HepG2 (cell line): ENCODE results near the gene NAB2. TPM values are rescaled to one million over a fixed set of nuclear protein-coding genes. Genes with fewer than 3 reads are reported as not detected.

Source experiments
- ATAC-seq: fragments of 200-7000 bp; cut with Tn5 transposase; 3 replicates; pipeline ENCODE4 v1.9.1; 2020; ENCODE audit warnings: mild to moderate bottlenecking, moderate library complexity
- BruUV-seq: library from RNA; stranded (reverse); fragments of 400-500 nt; replicated peaks from 2 replicates; lab custom pipeline; 2021; lab: Mats Ljungman, UMichigan
- CTCF ChIA-PET: fragments of 300-600 bp; formaldehyde crosslinking; extraction: SDS; loops from one replicate; lab custom pipeline; 2021; ENCODE audit warnings: low total read pairs, inconsistent platforms, low intra/inter-chr PET ratio; lab: Yijun Ruan, JAX
- POLR2A ChIA-PET: fragments of 350-600 bp; sonication (Branson Sonifier 250); formaldehyde crosslinking; loops from one replicate; lab custom pipeline; 2020; ENCODE audit warnings: antibody characterized with exemption, inconsistent platforms; lab: Yijun Ruan, JAX
- DNase-seq: peaks from one replicate; pipeline ENCODE4 v3.0.0-alpha.2; 2015; ENCODE audit warnings: low spot score
- FAIRE-seq: peaks from 3 replicates; lab custom pipeline; 2011; peaks lifted over from hg19 to GRCh38; lab: Jason Lieb, UNC
- H2AFZ ChIP-seq: one replicate; pipeline ENCODE4 v1.6.1; 2011; ENCODE audit warnings: low read length, inconsistent platforms
- H3K27ac ChIP-seq: fragments of 300-600 bp; 3 replicates; pipeline ENCODE4 v1.8.0; 2011; ENCODE audit warnings: mixed run types, mild to moderate bottlenecking, mixed read lengths, low read length, inconsistent platforms; ENCODE audit not compliant: insufficient read depth; ENCODE audit errors: extremely low read length
- H3K27me3 ChIP-seq, 2 experiments: fragments of 200-600 bp in 1 of 2; 2 replicates in 1 of 2; 3 replicates in 1 of 2; pipeline versions ENCODE4 v1.6.0 to v1.8.0; 2011; ENCODE audit warnings: low read length in 2 of 2, mild to moderate bottlenecking in 2 of 2, moderate library complexity in 2 of 2, inconsistent platforms in 1 of 2; ENCODE audit not compliant: insufficient read depth in 2 of 2, control insufficient read depth in 1 of 2
- H3K36me3 ChIP-seq, 2 experiments: fragments of 200-600 bp in 1 of 2; replicated peaks in 1 of 2; 2 replicates in 1 of 2; 3 replicates in 1 of 2; pipeline versions ENCODE4 v1.5.1 to v1.8.0; 2011; ENCODE audit warnings: low read length in 2 of 2, inconsistent platforms in 1 of 2; ENCODE audit not compliant: insufficient read depth in 2 of 2, control insufficient read depth in 1 of 2
- H3K4me1 ChIP-seq: 2 replicates; pipeline ENCODE4 v1.5.1; 2012; ENCODE audit warnings: low read length, inconsistent platforms; ENCODE audit not compliant: insufficient read depth
- H3K4me2 ChIP-seq: 2 replicates; pipeline ENCODE4 v1.6.0; 2011; ENCODE audit warnings: low read depth, low read length, inconsistent platforms
- H3K4me3 ChIP-seq, 3 experiments: fragments of 200-600 bp in 1 of 3; sonication (generic), shearing (Covaris generic) in 1 of 3; replicated peaks in 1 of 3; 2 replicates each; pipeline ENCODE4 v1.5.1; 2011 to 2016; ENCODE audit warnings: low read length in 3 of 3, inconsistent platforms in 2 of 3, low read depth in 2 of 3, mild to moderate bottlenecking in 2 of 3, control low read depth in 1 of 3, mixed read lengths in 1 of 3; ENCODE audit not compliant: insufficient read depth in 1 of 3
- H3K79me2 ChIP-seq: one replicate; pipeline ENCODE4 v1.6.1; 2011; ENCODE audit warnings: low read length, inconsistent platforms; ENCODE audit not compliant: insufficient read depth
- H3K9ac ChIP-seq: 2 replicates; pipeline ENCODE4 v1.6.0; 2011; ENCODE audit warnings: mild to moderate bottlenecking, low read depth, low read length, inconsistent platforms; ENCODE audit not compliant: insufficient read depth
- H3K9me3 ChIP-seq: 2 replicates; pipeline ENCODE4 v1.5.1; 2012; ENCODE audit warnings: mild to moderate bottlenecking, low read length
- H4K20me1 ChIP-seq: 2 replicates; pipeline ENCODE4 v1.6.0; 2011; ENCODE audit warnings: inconsistent platforms, mild to moderate bottlenecking, low read length, moderate library complexity; ENCODE audit not compliant: insufficient read depth
- ARNT ChIP-seq: fragments of 450-650 bp; IDR thresholded peaks from 2 replicates; pipeline ENCODE4 v1.6.1; 2017
- FOXK2 ChIP-seq: fragments of 450-650 bp; IDR thresholded peaks from 2 replicates; pipeline ENCODE4 v1.6.1; 2016
- GPN1 ChIP-seq: sonication (generic); formaldehyde crosslinking; IDR thresholded peaks from 2 replicates; pipeline ENCODE4 v1.5.1; 2020; ENCODE audit warnings: missing genetic modification reagents, borderline replicate concordance
- MEIS1 ChIP-seq: sonication (generic); formaldehyde crosslinking; IDR thresholded peaks from 2 replicates; pipeline ENCODE4 v1.9.0; 2021; ENCODE audit warnings: mild to moderate bottlenecking, missing genetic modification reagents, moderate library complexity, borderline replicate concordance
- MYNN ChIP-seq: sonication (generic); formaldehyde crosslinking; IDR thresholded peaks from 2 replicates; pipeline ENCODE4 v1.4.0; 2020; ENCODE audit warnings: mild to moderate bottlenecking, low read depth, missing genetic modification reagents
- NFE2 ChIP-seq: sonication (generic); formaldehyde crosslinking; IDR thresholded peaks from 2 replicates; pipeline ENCODE4 v1.4.0; 2020; ENCODE audit warnings: missing genetic modification reagents
- SAP130 ChIP-seq: IDR thresholded peaks from 2 replicates; pipeline ENCODE4 v1.6.1; 2016; ENCODE audit warnings: low read depth
- SIN3B ChIP-seq: fragments of 150-350 bp; IDR thresholded peaks from 2 replicates; pipeline ENCODE4 v1.6.1; 2014; ENCODE audit warnings: low read length
- TFAP4 ChIP-seq: sonication (generic); IDR thresholded peaks from 2 replicates; pipeline ENCODE4 v1.6.1; 2016; ENCODE audit warnings: low read depth, borderline replicate concordance
- ZHX1 ChIP-seq: sonication (generic); formaldehyde crosslinking; IDR thresholded peaks from 2 replicates; pipeline ENCODE4 v1.8.1; 2022; ENCODE audit warnings: low read depth, mild to moderate bottlenecking, missing genetic modification reagents
- ZNF414 ChIP-seq: sonication (generic); formaldehyde crosslinking; IDR thresholded peaks from 2 replicates; pipeline ENCODE4 v1.5.0; 2020; ENCODE audit warnings: missing genetic modification reagents
- WGBS: methylation state at CpG from one replicate; pipeline ENCODE4 v1.1.6; 2017; ENCODE audit warnings: low lambda C conversion rate; 5-methylcytosine and 5-hydroxymethylcytosine counted together
- in situ Hi-C: cut with HindIII; loops from 2 replicates; pipeline ENCODE4 v1.10.0; 2017; ENCODE audit warnings: low pct_unique_long_range_greater_than_20kb; ENCODE audit not compliant: extremely low pct_ligation_motif_present
- intact Hi-C: fragments of 100-400 bp; cut with micrococcal nuclease; formaldehyde crosslinking; loops from one replicate; pipeline ENCODE4 v1.10.0; 2022; ENCODE audit not compliant: unreplicated experiment
- polyA plus RNA-seq, 8 experiments: library from polyadenylated mRNA; depleted of rRNA in 3 of 8; stranded (reverse) in 7 of 8; unstranded in 1 of 8; fragments of >200 nt; fragmentation: Illumina TruSeq in 4 of 8; extraction: Trizol in 4 of 8; gene quantifications; 2 replicates each; pipeline versions ENCODE4 v1.2.1 to v1.2.3, GENCODE V29; 2011 to 2016; ENCODE audit warnings: low read depth in 4 of 8, missing spikeins in 1 of 8, mixed read lengths in 1 of 8; ENCODE audit not compliant: insufficient read depth in 1 of 8
- total RNA-seq, 5 experiments: library from RNA; depleted of rRNA; stranded (reverse); fragments of >200 nt; fragmentation: Illumina TruSeq; extraction: Trizol; gene quantifications; 2 replicates each; pipeline ENCODE4 v1.2.3, GENCODE V29; 2016; ENCODE audit warnings: low read depth in 1 of 5

Gene NAB2
- total and polyA plus RNA-seq, 2 of the 13 experiments (the other 11 are each of a cell fraction or from before 2014, with no cell fraction given), result 11.7 to 12.9 TPM

DNA sequence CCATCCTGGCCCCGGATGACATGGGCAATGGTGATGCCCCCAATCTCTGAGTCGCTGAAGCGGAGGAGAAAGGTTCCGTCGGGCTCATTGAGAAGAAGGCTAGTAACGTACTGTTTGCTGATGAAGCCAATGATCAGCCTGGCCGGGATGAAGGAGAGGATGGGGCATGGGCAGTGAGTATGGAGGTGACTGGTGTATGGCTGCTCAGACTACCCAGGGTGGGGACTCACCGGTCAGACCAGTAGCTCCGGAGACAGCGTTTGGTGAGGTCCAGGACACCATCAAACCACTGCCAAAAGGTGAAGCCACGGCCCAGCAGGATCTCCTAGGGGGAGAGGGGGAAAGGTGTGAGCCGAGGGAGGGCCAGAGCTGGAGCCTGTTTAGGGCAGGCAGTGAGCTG is 10.9 kb downstream of the NAB2 start:
- Histone ChIP-seq H2AFZ (no peak overlapping the region), H3K27ac (no peak overlapping the region), H3K4me2 (no peak overlapping the region), H3K4me1 (peaks cover 51% of the 10 kb centered on the region), H3K9me3 (no peaks in the 10 kb centered on the region), H4K20me1 (no peaks in the 10 kb centered on the region), H3K4me3 (no peak overlapping the region), H3K27me3 (no peaks in the 10 kb centered on the region), H3K9ac (no peak overlapping the region), H3K36me3 (peaks cover 10 to 15% of the 10 kb centered on the region in 2 experiments; a peak in 4 of 5 replicates), H3K79me2 (no peaks in the 10 kb centered on the region)
- TF ChIP-seq ARNT (no peak), MEIS1 (no peak), GPN1 (CRISPR knock-in tag) (no peak), NFE2 (CRISPR knock-in tag) (no peak), SAP130 (CRISPR knock-in tag) (no peak), FOXK2 (no peak), ZHX1 (no peak), MYNN (CRISPR knock-in tag) (no peak), ZNF414 (CRISPR knock-in tag) (no peak), TFAP4 (no peak), SIN3B (no peak)
- 96% methylated on average over 12 of the region's 12 CpGs for WGBS
- CTCF ChIA-PET, result no interaction called here
- in situ Hi-C loops, result no loop called here
- FAIRE-seq (no peak), DNase-seq (no peak), ATAC-seq (no peak)
- POLR2A ChIA-PET, result interaction anchor here (1.6 to 13.5 kb wide), 3 partner anchors 11 to 21 kb away, joined by 6 to 309 read pairs (median 109); partner anchors contain the start of genes NAB2, NEMP1 and STAT6
- no TSS peak for BruUV-seq
- intact Hi-C loops, result no loop called here
